Adrenal gland (tissue), 12 donors: Measurements from ENCODE around the gene ZNF618. TPM values are rescaled to one million over a fixed set of nuclear protein-coding genes. Genes with fewer than 3 reads are reported as not detected.

ENCODE experiments used
- DNase-seq, 7 donors: peaks; one replicate each; pipeline ENCODE4 v3.0.0-alpha.2; 2019 to 2020
- H3K27ac ChIP-seq, 5 donors: fragments of 200-600 bp; sonication (generic) in 4 of 5; 1 replicate in 3 of 5; 2 replicates in 2 of 5; pipeline versions ENCODE4 v1.5.1 to v1.8.0; 2016 to 2020; ENCODE audit warnings: mild to moderate bottlenecking in 1 of 5
- H3K27me3 ChIP-seq: fragments of 200-600 bp; 2 replicates; pipeline ENCODE4 v1.8.0; 2021
- H3K36me3 ChIP-seq, 2 donors: fragments of 200-600 bp; replicated peaks in 1 of 2; 1 replicate in 1 of 2; 2 replicates in 1 of 2; pipeline versions ENCODE4 v1.5.1 to v1.8.0; 2018 to 2022
- H3K4me1 ChIP-seq, 2 donors: fragments of 200-600 bp; replicated peaks in 1 of 2; 1 replicate in 1 of 2; 2 replicates in 1 of 2; pipeline versions ENCODE4 v1.5.1 to v1.8.0; 2018 to 2021
- H3K4me3 ChIP-seq, 4 donors: fragments of 200-600 bp; sonication (generic) in 3 of 4; one replicate each; pipeline ENCODE4 v1.5.1; 2016 to 2018
- H3K9me3 ChIP-seq, 3 donors: fragments of 200-600 bp; sonication (generic) in 1 of 3; replicated peaks in 1 of 3; 1 replicate in 2 of 3; 2 replicates in 1 of 3; pipeline versions ENCODE4 v1.5.1 to v1.8.0; 2016 to 2021
- POLR2A ChIP-seq, 2 donors: fragments of 450-650 bp; IDR thresholded peaks; one replicate each; pipeline ENCODE4 v1.6.1; 2017; ENCODE audit warnings: antibody characterized with exemption in 2 of 2, mild to moderate bottlenecking in 2 of 2, moderate library complexity in 1 of 2
- WGBS, 4 donors: extraction: QIAGEN DNeasy Blood & Tissue Kit in 2 of 4; methylation state at CpG; one replicate each; pipeline versions ENCODE4 v1.1.5 to v1.1.7; 2013 to 2017; 5-methylcytosine and 5-hydroxymethylcytosine counted together
- intact Hi-C, 2 donors: fragments of 100-400 bp; cut with DNase I; formaldehyde crosslinking; loops; one replicate each; pipeline versions ENCODE4 v1.14.1 to v1.15.0; 2022 to 2023
- polyA plus RNA-seq, 3 donors: library from polyadenylated mRNA; stranded (reverse); fragments of 200-250 nt in 2 of 3; fragments of 350-450 nt in 1 of 3; fragmentation: Illumina TruSeq in 1 of 3; extraction: RNeasy Lipid Tissue Mini Kit (QIAGEN cat#74804) in 1 of 3; gene quantifications; one replicate each; pipeline ENCODE4 v1.2.3, GENCODE V29; 2013 to 2014
- total RNA-seq, 9 donors: library from RNA; depleted of rRNA in 4 of 9; stranded (reverse); fragments of >200 nt in 4 of 9; fragments of 120-200 nt in 1 of 9; fragmentation: NEBNext Ultra II Directional in 1 of 9; extraction: Animal tissue kit (Norgen Biotek cat#: 25700) in 1 of 9; gene quantifications; one replicate each; pipeline versions ENCODE4 v1.1.0 to v1.2.4, GENCODE V29; 2013 to 2023
- TF ChIP-seq, protein P1 (sequence below), 6 experiments: fragments of 450-650 bp in 4 of 6; fragments of 200-600 bp in 2 of 6; sonication (generic) in 1 of 6; IDR thresholded peaks; 1 replicate in 5 of 6; 2 replicates in 1 of 6; pipeline versions ENCODE4 v1.5.1 to v1.8.0; 2016 to 2021; ENCODE audit warnings: antibody characterized with exemption in 6 of 6, mild to moderate bottlenecking in 2 of 6, moderate library complexity in 1 of 6
- donor health status: healthy with polysubstance abuse.
- donor health status: Bipolar disorder and iron deficiency.
- donor health status: DM: yes; HTN: yes; CAD: no.
- donor health status: DM: no; HTN: no; CAD: no.
- donor health status: DM: no; HTN: no; CAD: no.
- donor health status: DM: yes; HTN: yes; CAD: no.

ZNF618 gene
- total and polyA plus RNA-seq, 12 donors = 4.5 to 21.3 (median 9.9) TPM

DNA sequence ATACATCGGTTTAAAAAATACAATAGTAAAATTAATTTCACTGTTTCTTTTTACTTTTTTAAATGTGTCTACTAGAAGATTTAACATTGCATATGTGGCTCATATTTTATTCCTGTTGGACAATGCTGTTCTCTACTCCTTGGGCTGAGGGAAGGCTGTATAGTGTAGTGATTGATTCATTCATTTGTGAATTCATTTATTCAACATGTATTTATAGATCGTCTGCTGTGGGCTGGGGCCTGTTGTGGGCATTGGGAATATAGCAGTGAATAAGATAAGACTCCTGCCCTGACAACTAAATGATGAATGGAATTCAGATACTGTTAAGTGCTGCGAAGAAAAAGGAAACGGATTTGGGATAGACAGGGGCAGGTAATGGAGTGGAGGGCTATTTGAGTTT is 55.7 kb downstream of the ZNF618 start:
- no peak overlapping the region for H3K4me3 ChIP-seq
- no peaks in the 10 kb centered on the region for H3K36me3 ChIP-seq
- H3K27ac ChIP-seq = no peak overlapping the region
- H3K4me1 ChIP-seq = peaks cover 32 to 38% of the 10 kb centered on the region in 2 donors
- TF ChIP-seq POLR2A (IDR thresholded peaks at IDR 0.05) = no peak
- DNase-seq = no peak
- peaks cover 0 to 7% (median 0%) of the 10 kb centered on the region in 3 donors for H3K9me3 ChIP-seq
- intact Hi-C loops = no loop called here
- no peaks in the 10 kb centered on the region for H3K27me3 ChIP-seq
- 89 to 93% (median 90%) methylated on average over 4 of the region's 4 CpGs for WGBS, 4 donors

DNA sequence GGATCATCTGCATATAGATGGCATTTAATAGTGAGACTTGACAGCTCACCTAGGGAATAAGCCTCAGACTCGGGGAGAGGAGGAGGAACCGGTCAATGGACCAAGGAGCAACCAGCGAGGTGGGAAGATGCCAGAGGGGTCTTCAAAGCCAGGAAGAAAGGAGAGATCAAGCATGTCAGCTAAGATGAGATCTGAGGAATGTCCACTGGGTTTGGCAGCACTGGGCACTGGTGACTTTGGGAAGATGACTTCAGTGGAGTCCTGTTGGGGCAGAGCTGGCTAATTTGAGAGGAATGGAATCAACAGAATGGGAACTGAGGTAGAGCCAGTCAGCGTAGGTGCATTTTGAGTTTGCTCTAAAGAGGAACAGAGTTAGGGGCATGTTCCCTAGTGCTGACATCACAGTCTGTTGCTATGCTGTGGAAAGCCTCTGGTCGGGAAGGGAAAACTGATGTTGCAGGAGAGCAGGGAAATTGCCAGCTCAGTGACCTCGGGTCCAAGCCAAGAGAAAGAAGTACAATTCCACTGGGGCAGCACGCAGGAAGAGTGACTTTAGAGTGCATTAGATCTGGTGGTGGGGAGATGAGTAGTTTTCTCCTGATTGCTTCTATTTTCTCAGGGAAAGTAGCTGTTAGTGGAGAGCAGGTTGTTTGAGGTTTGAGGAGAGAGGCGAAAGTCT is 56.9 kb downstream of the ZNF618 start:
- peak overlapping the region; percentile 43 to 90 (median 83) for H3K27ac ChIP-seq
- H3K9me3 ChIP-seq = peaks cover 0 to 6% (median 0%) of the 10 kb centered on the region in 3 donors
- TF ChIP-seq POLR2A (IDR thresholded peaks at IDR 0.05) = peak in 1 of 2 donors; percentile 55
- TF ChIP-seq, protein P1, sequence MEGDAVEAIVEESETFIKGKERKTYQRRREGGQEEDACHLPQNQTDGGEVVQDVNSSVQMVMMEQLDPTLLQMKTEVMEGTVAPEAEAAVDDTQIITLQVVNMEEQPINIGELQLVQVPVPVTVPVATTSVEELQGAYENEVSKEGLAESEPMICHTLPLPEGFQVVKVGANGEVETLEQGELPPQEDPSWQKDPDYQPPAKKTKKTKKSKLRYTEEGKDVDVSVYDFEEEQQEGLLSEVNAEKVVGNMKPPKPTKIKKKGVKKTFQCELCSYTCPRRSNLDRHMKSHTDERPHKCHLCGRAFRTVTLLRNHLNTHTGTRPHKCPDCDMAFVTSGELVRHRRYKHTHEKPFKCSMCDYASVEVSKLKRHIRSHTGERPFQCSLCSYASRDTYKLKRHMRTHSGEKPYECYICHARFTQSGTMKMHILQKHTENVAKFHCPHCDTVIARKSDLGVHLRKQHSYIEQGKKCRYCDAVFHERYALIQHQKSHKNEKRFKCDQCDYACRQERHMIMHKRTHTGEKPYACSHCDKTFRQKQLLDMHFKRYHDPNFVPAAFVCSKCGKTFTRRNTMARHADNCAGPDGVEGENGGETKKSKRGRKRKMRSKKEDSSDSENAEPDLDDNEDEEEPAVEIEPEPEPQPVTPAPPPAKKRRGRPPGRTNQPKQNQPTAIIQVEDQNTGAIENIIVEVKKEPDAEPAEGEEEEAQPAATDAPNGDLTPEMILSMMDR (IDR thresholded peaks at IDR 0.05) = peak in 1 of 6 experiments; percentile 14
- H3K4me3 ChIP-seq = no peak overlapping the region
- peak; percentile 74 to 91 (median 86) for DNase-seq
- 56 to 67% (median 67%) methylated on average over 8 of the region's 8 CpGs for WGBS, 4 donors
- peaks cover 43 to 50% of the 10 kb centered on the region in 2 donors for H3K4me1 ChIP-seq
- intact Hi-C loops = no loop called here
- H3K36me3 ChIP-seq = no peaks in the 10 kb centered on the region
- H3K27me3 ChIP-seq = no peaks in the 10 kb centered on the region

DNA sequence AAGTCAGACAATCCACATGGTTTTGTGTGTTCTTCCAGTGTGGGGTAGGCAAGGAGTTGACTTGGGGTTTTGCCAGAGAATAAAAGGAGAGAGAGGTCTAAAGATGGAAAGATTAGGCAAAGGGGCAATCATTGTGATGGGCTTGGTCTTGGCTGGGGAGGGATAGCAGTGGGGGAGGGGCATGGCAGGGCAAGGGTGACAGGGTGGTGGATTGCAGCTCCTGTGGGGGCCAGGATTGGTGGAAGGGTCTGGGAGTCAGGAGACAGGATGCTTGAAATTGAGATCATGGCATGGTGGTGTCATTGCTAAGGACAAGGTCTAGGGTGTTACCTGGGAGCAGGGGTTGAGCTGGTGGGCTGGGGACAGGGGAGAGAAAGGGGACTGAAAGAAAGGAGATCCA is 57.6 kb downstream of the ZNF618 start:
- Histone ChIP-seq H3K27me3 (no peaks in the 10 kb centered on the region), H3K4me3 (no peak overlapping the region), H3K27ac (peak overlapping the region; percentile 43 to 90 (median 83)), H3K9me3 (peaks cover 0 to under 1% (median 0%) of the 10 kb centered on the region in 3 donors), H3K36me3 (no peaks in the 10 kb centered on the region), H3K4me1 (peaks cover 43 to 50% of the 10 kb centered on the region in 2 donors)
- TF ChIP-seq, protein P1 (IDR thresholded peaks at IDR 0.05) = no peak
- TF ChIP-seq POLR2A (IDR thresholded peaks at IDR 0.05) = no peak
- intact Hi-C loops = no loop called here
- DNase-seq = peak in 2 of 7 donors; percentile 22 to 26

DNA sequence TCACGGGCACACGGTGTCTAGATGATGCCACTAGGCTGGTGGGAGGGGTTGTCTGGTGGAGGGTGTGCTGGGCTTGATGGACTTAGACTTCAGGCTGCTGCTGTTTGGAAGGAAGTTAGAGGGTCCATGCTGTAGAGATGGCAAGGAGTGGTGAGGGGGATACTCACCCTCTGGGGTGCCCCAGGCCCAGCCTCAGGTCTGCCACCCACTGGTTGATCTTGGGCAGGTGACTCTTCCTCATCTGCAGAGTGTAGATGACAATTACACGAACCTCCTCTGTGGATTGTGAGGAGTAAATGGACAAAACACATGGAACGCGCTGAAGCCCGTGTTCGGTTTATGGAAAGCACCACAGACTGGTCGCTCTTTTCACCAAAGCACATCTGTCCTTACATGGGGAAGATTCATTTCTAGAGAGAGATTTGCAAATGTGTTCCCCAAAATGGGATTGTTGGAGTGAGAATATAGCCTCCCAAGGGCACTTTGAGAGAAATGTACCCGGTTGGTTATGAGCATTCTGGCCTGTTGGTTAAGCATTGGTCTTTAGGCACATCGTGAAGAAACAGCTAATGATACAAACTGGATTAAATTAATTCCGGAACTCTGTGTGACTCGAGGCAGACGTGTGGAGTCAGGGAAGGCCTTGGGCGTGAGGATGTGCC is 58.2 kb downstream of the ZNF618 start:
- peak in 2 of 7 donors; percentile 13 to 20 for DNase-seq
- Histone ChIP-seq H3K36me3 (no peaks in the 10 kb centered on the region), H3K4me1 (peaks cover 43 to 49% of the 10 kb centered on the region in 2 donors), H3K4me3 (no peak overlapping the region), H3K27me3 (no peaks in the 10 kb centered on the region), H3K27ac (peak overlapping the region; percentile 43 to 90 (median 83)), H3K9me3 (no peaks in the 10 kb centered on the region)
- intact Hi-C loops = no loop called here
- TF ChIP-seq, protein P1 (IDR thresholded peaks at IDR 0.05) = no peak
- TF ChIP-seq POLR2A (IDR thresholded peaks at IDR 0.05) = no peak
- 89 to 96% (median 91%) methylated on average over 14 of the region's 14 CpGs for WGBS, 4 donors
